HepG2 (cell line): ENCODE data around the gene VENTX. TPM values are rescaled to one million over a fixed set of nuclear protein-coding genes. Genes with fewer than 3 reads are reported as not detected.

ENCODE experiments used
- ATAC-seq: fragments of 200-7000 bp; cut with Tn5 transposase; 3 replicates; pipeline ENCODE4 v1.9.1; 2020; ENCODE audit warnings: mild to moderate bottlenecking, moderate library complexity
- BruUV-seq: library from RNA; stranded (reverse); fragments of 400-500 nt; replicated peaks from 2 replicates; lab custom pipeline; 2021; lab: Mats Ljungman, UMichigan
- CTCF ChIA-PET: fragments of 300-600 bp; formaldehyde crosslinking; extraction: SDS; loops from one replicate; lab custom pipeline; 2021; ENCODE audit warnings: low total read pairs, inconsistent platforms, low intra/inter-chr PET ratio; lab: Yijun Ruan, JAX
- POLR2A ChIA-PET: fragments of 350-600 bp; sonication (Branson Sonifier 250); formaldehyde crosslinking; loops from one replicate; lab custom pipeline; 2020; ENCODE audit warnings: antibody characterized with exemption, inconsistent platforms; lab: Yijun Ruan, JAX
- DNase-seq: peaks from one replicate; pipeline ENCODE4 v3.0.0-alpha.2; 2015; ENCODE audit warnings: low spot score
- FAIRE-seq: peaks from 3 replicates; lab custom pipeline; 2011; peaks lifted over from hg19 to GRCh38; lab: Jason Lieb, UNC
- H2AFZ ChIP-seq: one replicate; pipeline ENCODE4 v1.6.1; 2011; ENCODE audit warnings: low read length, inconsistent platforms
- H3K27ac ChIP-seq: fragments of 300-600 bp; 3 replicates; pipeline ENCODE4 v1.8.0; 2011; ENCODE audit warnings: mixed run types, mild to moderate bottlenecking, mixed read lengths, low read length, inconsistent platforms; ENCODE audit not compliant: insufficient read depth; ENCODE audit errors: extremely low read length
- H3K27me3 ChIP-seq, 2 experiments: fragments of 200-600 bp in 1 of 2; 2 replicates in 1 of 2; 3 replicates in 1 of 2; pipeline versions ENCODE4 v1.6.0 to v1.8.0; 2011; ENCODE audit warnings: low read length in 2 of 2, mild to moderate bottlenecking in 2 of 2, moderate library complexity in 2 of 2, inconsistent platforms in 1 of 2; ENCODE audit not compliant: insufficient read depth in 2 of 2, control insufficient read depth in 1 of 2
- H3K36me3 ChIP-seq, 2 experiments: fragments of 200-600 bp in 1 of 2; replicated peaks in 1 of 2; 2 replicates in 1 of 2; 3 replicates in 1 of 2; pipeline versions ENCODE4 v1.5.1 to v1.8.0; 2011; ENCODE audit warnings: low read length in 2 of 2, inconsistent platforms in 1 of 2; ENCODE audit not compliant: insufficient read depth in 2 of 2, control insufficient read depth in 1 of 2
- H3K4me1 ChIP-seq: 2 replicates; pipeline ENCODE4 v1.5.1; 2012; ENCODE audit warnings: low read length, inconsistent platforms; ENCODE audit not compliant: insufficient read depth
- H3K4me2 ChIP-seq: 2 replicates; pipeline ENCODE4 v1.6.0; 2011; ENCODE audit warnings: low read depth, low read length, inconsistent platforms
- H3K4me3 ChIP-seq, 3 experiments: fragments of 200-600 bp in 1 of 3; sonication (generic), shearing (Covaris generic) in 1 of 3; replicated peaks in 1 of 3; 2 replicates each; pipeline ENCODE4 v1.5.1; 2011 to 2016; ENCODE audit warnings: low read length in 3 of 3, inconsistent platforms in 2 of 3, low read depth in 2 of 3, mild to moderate bottlenecking in 2 of 3, control low read depth in 1 of 3, mixed read lengths in 1 of 3; ENCODE audit not compliant: insufficient read depth in 1 of 3
- H3K79me2 ChIP-seq: one replicate; pipeline ENCODE4 v1.6.1; 2011; ENCODE audit warnings: low read length, inconsistent platforms; ENCODE audit not compliant: insufficient read depth
- H3K9ac ChIP-seq: 2 replicates; pipeline ENCODE4 v1.6.0; 2011; ENCODE audit warnings: mild to moderate bottlenecking, low read depth, low read length, inconsistent platforms; ENCODE audit not compliant: insufficient read depth
- H3K9me3 ChIP-seq: 2 replicates; pipeline ENCODE4 v1.5.1; 2012; ENCODE audit warnings: mild to moderate bottlenecking, low read length
- H4K20me1 ChIP-seq: 2 replicates; pipeline ENCODE4 v1.6.0; 2011; ENCODE audit warnings: inconsistent platforms, mild to moderate bottlenecking, low read length, moderate library complexity; ENCODE audit not compliant: insufficient read depth
- EP300 ChIP-seq, 3 experiments: sonication (generic) in 1 of 3; formaldehyde crosslinking in 1 of 3; IDR thresholded peaks; 2 replicates each; pipeline versions ENCODE4 v1.5.1 to v1.6.1; 2011 to 2020; ENCODE audit warnings: low read depth in 2 of 3, low read length in 2 of 3, borderline replicate concordance in 1 of 3, improper control_type of control experiment in 1 of 3, mild to moderate bottlenecking in 1 of 3, missing genetic modification reagents in 1 of 3, moderate library complexity in 1 of 3
- HCFC1 ChIP-seq: fragments of 150-350 bp; IDR thresholded peaks from 2 replicates; pipeline ENCODE4 v1.6.1; 2014; ENCODE audit warnings: low read depth, low read length
- MAFG ChIP-seq: sonication (generic); formaldehyde crosslinking; IDR thresholded peaks from 2 replicates; pipeline ENCODE4 v1.5.1; 2020; ENCODE audit warnings: mild to moderate bottlenecking, missing genetic modification reagents
- MBD4 ChIP-seq: IDR thresholded peaks from 2 replicates; pipeline ENCODE4 v1.6.1; 2012; ENCODE audit warnings: low read length, inconsistent platforms, borderline replicate concordance
- NFYB ChIP-seq: sonication (generic); formaldehyde crosslinking; IDR thresholded peaks from 2 replicates; pipeline ENCODE4 v1.4.0; 2020; ENCODE audit warnings: missing genetic modification reagents
- SMARCC2 ChIP-seq: fragments of 450-650 bp; IDR thresholded peaks from 2 replicates; pipeline ENCODE4 v1.6.1; 2017; ENCODE audit warnings: antibody characterized with exemption, mild to moderate bottlenecking
- ZNF143 ChIP-seq: sonication (generic); formaldehyde crosslinking; IDR thresholded peaks from 2 replicates; pipeline ENCODE4 v1.4.0; 2020; ENCODE audit warnings: missing genetic modification reagents
- ZNF33A ChIP-seq: sonication (generic); formaldehyde crosslinking; IDR thresholded peaks from 2 replicates; pipeline ENCODE4 v1.5.1; 2020; ENCODE audit warnings: missing genetic modification reagents, mild to moderate bottlenecking, moderate library complexity, borderline replicate concordance
- ZNF777 ChIP-seq: sonication (generic); formaldehyde crosslinking; IDR thresholded peaks from 2 replicates; pipeline ENCODE4 v1.4.0; 2020; ENCODE audit warnings: missing genetic modification reagents
- ZNF839 ChIP-seq: sonication (generic); formaldehyde crosslinking; IDR thresholded peaks from 2 replicates; pipeline ENCODE4 v1.4.0; 2020; ENCODE audit warnings: missing genetic modification reagents, mild to moderate bottlenecking, borderline replicate concordance
- ZSCAN12 ChIP-seq: sonication (generic); formaldehyde crosslinking; IDR thresholded peaks from 2 replicates; pipeline ENCODE4 v1.9.0; 2021; ENCODE audit warnings: mild to moderate bottlenecking, missing genetic modification reagents
- ZSCAN30 ChIP-seq: sonication (generic); formaldehyde crosslinking; IDR thresholded peaks from 2 replicates; pipeline ENCODE4 v1.5.0; 2020; ENCODE audit warnings: mild to moderate bottlenecking, missing genetic modification reagents
- WGBS: methylation state at CpG from one replicate; pipeline ENCODE4 v1.1.6; 2017; ENCODE audit warnings: low lambda C conversion rate; 5-methylcytosine and 5-hydroxymethylcytosine counted together
- in situ Hi-C: cut with HindIII; loops from 2 replicates; pipeline ENCODE4 v1.10.0; 2017; ENCODE audit warnings: low pct_unique_long_range_greater_than_20kb; ENCODE audit not compliant: extremely low pct_ligation_motif_present
- intact Hi-C: fragments of 100-400 bp; cut with micrococcal nuclease; formaldehyde crosslinking; loops from one replicate; pipeline ENCODE4 v1.10.0; 2022; ENCODE audit not compliant: unreplicated experiment
- polyA plus RNA-seq, 8 experiments: library from polyadenylated mRNA; depleted of rRNA in 3 of 8; stranded (reverse) in 7 of 8; unstranded in 1 of 8; fragments of >200 nt; fragmentation: Illumina TruSeq in 4 of 8; extraction: Trizol in 4 of 8; gene quantifications; 2 replicates each; pipeline versions ENCODE4 v1.2.1 to v1.2.3, GENCODE V29; 2011 to 2016; ENCODE audit warnings: low read depth in 4 of 8, missing spikeins in 1 of 8, mixed read lengths in 1 of 8; ENCODE audit not compliant: insufficient read depth in 1 of 8
- total RNA-seq, 5 experiments: library from RNA; depleted of rRNA; stranded (reverse); fragments of >200 nt; fragmentation: Illumina TruSeq; extraction: Trizol; gene quantifications; 2 replicates each; pipeline ENCODE4 v1.2.3, GENCODE V29; 2016; ENCODE audit warnings: low read depth in 1 of 5
- TF ChIP-seq, protein P1 (sequence below): IDR thresholded peaks from 2 replicates; pipeline ENCODE4 v1.6.1; 2016; ENCODE audit warnings: low read depth, control low read depth
- TF ChIP-seq, protein P2 (sequence below): sonication (generic); formaldehyde crosslinking; IDR thresholded peaks from 2 replicates; pipeline ENCODE4 v1.5.1; 2020; ENCODE audit warnings: mild to moderate bottlenecking, missing genetic modification reagents, borderline replicate concordance

VENTX gene
- total and polyA plus RNA-seq, 2 of the 13 experiments (the other 11 are each of a cell fraction or from before 2014, with no cell fraction given): not detected

DNA sequence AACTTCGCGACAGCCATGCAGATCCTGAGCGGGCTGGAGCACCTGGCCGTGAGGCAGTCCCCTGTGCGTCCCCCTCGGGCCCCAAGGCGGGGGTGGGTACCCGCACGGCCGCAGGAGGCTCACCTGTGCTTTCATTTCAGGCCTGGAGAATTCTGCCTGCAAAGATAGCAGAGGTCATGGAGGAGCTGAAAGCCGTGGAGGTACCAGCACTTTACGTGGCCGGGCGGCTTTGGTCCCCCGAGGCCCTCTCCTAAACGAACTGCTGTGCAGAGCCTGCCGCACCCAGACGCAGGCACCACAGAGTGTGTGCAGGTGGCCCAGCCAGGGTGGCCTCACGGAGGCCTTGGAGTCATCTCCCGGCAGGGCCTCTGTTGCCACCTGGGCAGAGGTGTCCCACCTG lies 18.8 kb upstream of the VENTX start:
- ATAC-seq (no peak), DNase-seq (no peak), FAIRE-seq (no peak)
- BruUV-seq: no TSS peak
- in situ Hi-C loops: no loop called here
- ChIA-PET POLR2A (no interaction called here), CTCF (no interaction called here)
- Histone ChIP-seq H3K9ac (no peak overlapping the region), H3K36me3 (no peaks in the 10 kb centered on the region), H3K27me3 (peaks cover 10 to 57% of the 10 kb centered on the region in 2 experiments; a peak in 4 of 5 replicates), H3K4me3 (no peak overlapping the region), H3K4me2 (no peak overlapping the region), H3K9me3 (no peaks in the 10 kb centered on the region), H3K4me1 (no peaks in the 10 kb centered on the region)
- TF ChIP-seq, protein P1, sequence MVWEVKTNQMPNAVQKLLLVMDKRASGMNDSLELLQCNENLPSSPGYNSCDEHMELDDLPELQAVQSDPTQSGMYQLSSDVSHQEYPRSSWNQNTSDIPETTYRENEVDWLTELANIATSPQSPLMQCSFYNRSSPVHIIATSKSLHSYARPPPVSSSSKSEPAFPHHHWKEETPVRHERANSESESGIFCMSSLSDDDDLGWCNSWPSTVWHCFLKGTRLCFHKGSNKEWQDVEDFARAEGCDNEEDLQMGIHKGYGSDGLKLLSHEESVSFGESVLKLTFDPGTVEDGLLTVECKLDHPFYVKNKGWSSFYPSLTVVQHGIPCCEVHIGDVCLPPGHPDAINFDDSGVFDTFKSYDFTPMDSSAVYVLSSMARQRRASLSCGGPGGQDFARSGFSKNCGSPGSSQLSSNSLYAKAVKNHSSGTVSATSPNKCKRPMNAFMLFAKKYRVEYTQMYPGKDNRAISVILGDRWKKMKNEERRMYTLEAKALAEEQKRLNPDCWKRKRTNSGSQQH (CRISPR knock-in tag): no peak
- TF ChIP-seq ZNF777 (CRISPR knock-in tag): no peak
- no peak for TF ChIP-seq SMARCC2
- no peak for TF ChIP-seq EP300 (IDR thresholded peaks at IDR 0.05; ENCODE audit: low read depth in 2 of 2, low read length in 2 of 2)
- no peak for TF ChIP-seq EP300 (CRISPR knock-in tag; IDR thresholded peaks at IDR 0.05; ENCODE audit: borderline replicate concordance)
- TF ChIP-seq ZSCAN30 (CRISPR knock-in tag): no peak
- TF ChIP-seq ZNF143 (CRISPR knock-in tag): no peak
- TF ChIP-seq ZNF839 (CRISPR knock-in tag): no peak
- no peak for TF ChIP-seq ZSCAN12 (CRISPR knock-in tag)
- no peak for TF ChIP-seq MBD4
- no peak for TF ChIP-seq ZNF33A (CRISPR knock-in tag)
- TF ChIP-seq HCFC1: no peak
- no peak for TF ChIP-seq NFYB (CRISPR knock-in tag)
- no peak for TF ChIP-seq MAFG (CRISPR knock-in tag)
- TF ChIP-seq, protein P2, sequence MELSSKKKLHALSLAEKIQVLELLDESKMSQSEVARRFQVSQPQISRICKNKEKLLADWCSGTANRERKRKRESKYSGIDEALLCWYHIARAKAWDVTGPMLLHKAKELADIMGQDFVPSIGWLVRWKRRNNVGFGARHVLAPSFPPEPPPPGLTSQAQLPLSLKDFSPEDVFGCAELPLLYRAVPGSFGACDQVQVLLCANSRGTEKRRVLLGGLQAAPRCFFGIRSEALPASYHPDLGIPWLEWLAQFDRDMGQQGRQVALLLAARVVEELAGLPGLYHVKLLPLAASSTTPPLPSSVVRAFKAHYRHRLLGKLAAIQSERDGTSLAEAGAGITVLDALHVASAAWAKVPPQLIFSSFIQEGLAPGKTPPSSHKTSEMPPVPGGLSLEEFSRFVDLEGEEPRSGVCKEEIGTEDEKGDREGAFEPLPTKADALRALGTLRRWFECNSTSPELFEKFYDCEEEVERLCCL (CRISPR knock-in tag): no peak
- TF ChIP-seq, all 625 proteins: peak for 0
- peaks cover 5% of the 10 kb centered on the region; the same call in 1 of the 2 replicates for H4K20me1 ChIP-seq
- H2AFZ ChIP-seq: no peak overlapping the region
- WGBS: 29% methylated on average over 5 of the region's 20 CpGs
- H3K79me2 ChIP-seq: no peaks in the 10 kb centered on the region
- intact Hi-C loops: no loop called here
- H3K27ac ChIP-seq: no peak overlapping the region
